HG03045 (cell line): Measurements from ENCODE around the gene PDIA6.
A peak's percentile ranks its signal among the peaks of the same experiment; 100 is the strongest.
"Not testable (repeated sequence)": the region's sequence is repeated elsewhere in the genome, so short reads cannot be mapped to it uniquely, and the experiment has no call there.

Source experiments
- ATAC-seq: cut with Tn5 transposase; IDR thresholded peaks from one replicate; pipeline ENCODE4 v1.9.1; 2021; ENCODE audit warnings: mild to moderate bottlenecking, moderate library complexity; ENCODE audit not compliant: unreplicated experiment

The PDIA6 gene

DNA sequence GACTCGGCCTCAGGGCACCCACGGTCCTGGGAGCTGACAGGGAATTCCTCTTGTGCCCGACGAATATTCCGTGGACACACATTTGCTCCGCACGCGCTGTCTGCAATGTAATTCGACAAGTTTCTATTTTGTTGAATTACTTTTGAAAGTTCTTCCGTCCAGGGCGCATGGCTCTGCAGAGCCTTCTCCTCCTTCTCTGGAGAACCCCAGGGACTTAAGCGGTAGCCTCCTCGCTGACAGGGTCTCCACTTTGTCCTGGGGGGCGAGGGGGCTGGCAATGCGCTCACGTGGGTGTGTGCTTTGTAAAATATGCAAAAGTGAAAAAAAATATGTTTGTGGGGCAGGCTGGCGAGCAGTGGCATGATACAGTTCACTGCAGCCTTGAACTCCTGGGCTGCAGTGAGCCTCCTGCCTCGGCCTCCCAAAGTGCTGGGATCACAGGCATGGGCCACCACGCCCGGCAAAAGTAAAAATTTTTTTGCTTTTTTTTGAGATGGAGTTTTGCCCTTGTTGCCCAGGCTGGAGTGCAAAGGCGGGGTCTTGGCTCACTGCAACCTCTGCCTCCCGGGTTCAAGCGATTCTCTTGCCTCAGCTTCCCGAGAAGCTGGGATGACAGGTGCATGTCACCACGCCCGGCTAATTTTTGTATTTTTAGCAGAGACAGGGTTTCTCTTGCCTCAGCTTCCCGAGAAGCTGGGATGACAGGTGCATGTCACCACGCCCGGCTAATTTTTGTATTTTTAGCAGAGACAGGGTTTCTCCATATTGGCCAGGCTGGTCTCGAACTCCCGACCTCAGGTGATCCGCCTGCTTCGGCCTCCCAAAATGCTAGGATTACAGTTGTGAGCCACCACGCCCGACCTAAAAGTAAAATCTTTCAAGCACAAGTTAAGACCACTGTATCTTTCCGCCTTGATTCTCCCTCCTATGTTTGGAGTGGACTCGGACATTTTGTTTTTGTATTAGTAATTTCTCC is 866 bp upstream of the PDIA6 start:
- ATAC-seq = not testable (repeated sequence)

GRCh38 chr2:10811517-10811916 is 1.1 kb downstream of the PDIA6 start:
- no peak for ATAC-seq

DNA sequence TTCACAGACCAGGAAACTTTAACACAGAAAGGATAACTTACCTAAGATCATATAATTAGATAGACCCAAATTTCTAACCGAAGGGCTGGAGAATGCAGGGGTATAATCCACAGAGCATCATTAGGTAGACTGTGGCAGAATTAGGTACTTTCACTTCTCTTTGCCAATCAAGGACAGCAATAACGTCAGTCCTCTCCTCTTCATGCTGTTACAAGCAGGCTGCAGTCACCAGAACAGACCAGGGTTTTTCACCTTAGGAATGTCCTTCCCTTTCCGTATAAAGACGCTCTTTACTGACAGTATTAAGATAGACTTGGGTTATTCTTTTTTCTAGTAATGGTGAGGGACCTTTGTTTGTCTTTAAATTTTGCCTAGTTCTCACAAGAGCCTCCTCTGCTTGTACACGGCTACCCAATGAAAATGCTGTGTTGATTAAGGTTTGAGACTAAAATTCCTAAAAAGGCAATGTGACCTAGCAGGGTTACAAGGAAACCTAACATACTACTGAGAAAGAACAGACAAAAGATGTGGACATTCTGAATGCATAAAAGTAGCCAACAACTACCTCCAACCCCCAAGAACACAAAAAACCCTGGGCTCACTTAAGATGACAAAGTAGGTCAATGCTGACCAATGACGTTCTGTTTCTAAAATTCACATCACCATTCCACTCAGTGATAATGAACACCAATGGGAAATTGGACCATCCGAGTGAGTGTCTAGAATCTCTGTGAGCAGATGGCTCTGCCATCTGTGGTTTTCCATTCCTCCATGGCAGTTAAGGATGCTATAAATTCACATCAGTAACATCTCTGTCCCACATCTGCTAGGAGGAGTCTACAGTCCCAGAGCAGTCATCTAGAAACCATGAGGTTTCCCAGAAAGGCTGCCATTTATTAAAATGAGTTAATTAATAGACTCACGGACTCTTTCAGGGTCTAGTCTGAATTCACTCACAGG is 2.1 kb downstream of the PDIA6 start:
- no peak for ATAC-seq

GRCh38 chr2:10806543-10806942 is 6.0 kb downstream of the PDIA6 start:
- no peak for ATAC-seq

DNA sequence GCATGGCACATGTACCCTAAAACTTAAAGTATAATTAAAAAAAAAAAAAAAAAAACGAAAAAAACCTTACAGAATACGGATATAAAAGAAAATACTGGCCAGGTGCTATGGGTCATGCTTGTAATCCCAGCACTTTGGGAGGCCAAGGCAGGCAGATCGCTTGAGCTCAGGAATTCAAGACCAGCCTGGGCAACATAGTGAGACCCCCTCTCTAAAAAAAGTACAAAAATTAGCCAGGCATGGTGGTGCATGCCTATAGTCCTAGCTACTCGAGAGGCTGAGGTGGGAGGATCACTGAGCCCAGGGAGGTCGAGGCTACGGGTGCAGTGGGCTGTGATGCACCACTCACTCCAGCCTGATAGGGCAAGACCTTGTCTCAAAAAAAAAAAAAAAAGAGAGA is 6.6 kb downstream of the PDIA6 start:
- ATAC-seq = not testable (repeated sequence)

DNA sequence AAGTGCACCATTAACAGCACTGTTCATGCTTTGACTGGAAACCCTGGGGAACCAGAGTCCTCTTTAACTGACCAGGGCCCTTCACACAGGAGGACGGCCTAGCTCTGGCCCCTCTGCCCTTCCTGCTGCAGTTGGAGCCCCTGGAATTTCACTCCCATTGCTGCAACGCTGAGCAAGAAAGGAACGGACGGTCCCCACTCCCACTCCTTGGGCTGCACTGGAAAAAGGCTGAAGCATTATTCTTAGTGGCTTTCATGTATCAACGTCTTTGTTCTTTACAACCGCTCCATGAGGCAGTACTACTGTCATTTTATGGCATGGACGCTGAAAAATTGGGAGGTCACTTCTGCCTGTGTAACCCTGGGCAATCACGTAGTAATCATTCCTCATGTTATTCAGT is 9.9 kb downstream of the PDIA6 start:
- no peak for ATAC-seq

DNA sequence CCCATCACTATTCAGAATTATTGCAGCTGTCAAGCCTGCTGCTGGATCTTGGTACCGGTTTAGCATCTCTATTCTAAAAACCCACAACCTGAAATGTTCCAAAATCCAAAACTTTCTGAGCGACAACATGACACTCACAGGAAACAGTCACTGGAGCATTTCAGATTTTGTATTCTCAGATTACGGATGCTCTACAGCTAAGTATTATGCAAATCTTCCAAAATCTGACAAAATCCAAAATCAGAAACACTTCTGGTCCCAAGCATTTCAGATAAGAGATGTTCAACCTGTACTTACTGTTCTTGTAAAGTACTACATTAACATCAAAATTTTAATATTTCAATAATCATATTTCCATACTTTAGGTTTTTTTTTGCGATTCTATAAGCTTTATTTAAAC is 12.4 kb downstream of the PDIA6 start:
- no peak for ATAC-seq

DNA sequence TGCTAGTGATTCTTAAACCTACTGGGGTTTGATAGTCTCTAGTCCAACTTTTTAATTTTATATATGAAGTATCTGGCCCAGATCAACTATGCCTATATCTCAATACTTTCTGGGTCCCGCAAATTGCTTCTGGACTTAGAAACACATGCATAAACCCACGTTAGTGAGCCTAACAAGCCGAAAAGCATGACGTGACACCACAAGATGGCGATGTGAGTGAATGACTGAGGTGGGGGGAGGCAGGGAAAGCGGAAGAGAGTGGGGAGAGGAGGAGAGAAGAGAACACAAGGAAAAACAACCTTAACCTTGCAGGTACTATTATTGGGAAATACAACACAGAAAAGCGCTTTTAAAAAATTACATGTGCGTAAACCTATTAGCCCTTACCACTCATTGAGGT is 13.8 kb downstream of the PDIA6 start:
- ATAC-seq = no peak

- no peak for ATAC-seq
Observed at GRCh38 chr2:10796703-10797102, 15.9 kb downstream of the PDIA6 start.

DNA sequence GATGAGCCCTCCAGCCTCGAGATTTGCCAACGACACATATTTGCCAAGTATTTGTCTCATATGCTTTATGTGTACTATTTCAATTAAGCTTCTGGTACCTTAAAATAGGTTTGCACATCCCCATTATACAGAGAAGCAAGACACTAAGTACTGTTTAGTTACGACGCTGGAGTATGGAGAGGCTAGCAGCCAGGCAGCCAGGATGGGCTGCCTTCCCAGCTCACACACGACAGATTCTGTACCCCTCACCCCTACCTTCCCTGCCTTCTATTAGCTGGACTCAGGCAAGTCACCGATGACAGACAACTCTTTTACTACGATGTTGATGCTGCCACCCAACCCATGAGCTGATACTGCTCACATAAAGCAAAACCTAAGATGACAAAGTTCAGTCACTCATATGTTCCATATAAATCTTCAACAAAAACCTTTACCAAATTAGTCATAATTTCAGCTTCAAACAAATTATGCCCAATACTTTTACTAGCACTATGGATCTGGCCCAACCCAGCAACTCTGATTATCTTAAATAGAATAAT is 17.0 kb downstream of the PDIA6 start:
- ATAC-seq = no peak

DNA sequence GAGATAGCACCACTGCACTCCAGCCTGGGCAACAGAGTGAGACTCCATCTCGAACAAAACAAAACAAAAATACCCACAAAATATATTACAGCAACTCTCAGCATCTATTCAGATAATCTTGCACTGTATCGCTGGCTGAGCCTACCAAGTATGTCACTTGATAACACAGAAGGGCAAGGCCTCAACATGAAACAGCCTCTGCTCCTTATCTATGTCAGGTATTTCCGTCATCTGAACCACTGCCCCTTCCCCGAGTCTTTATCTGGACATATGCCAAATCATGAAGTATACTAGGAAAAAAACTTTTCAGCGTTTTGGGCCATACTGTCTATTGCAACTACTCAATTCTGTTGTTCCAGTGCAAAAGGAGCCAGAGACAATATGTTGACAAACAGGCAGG is 17.7 kb downstream of the PDIA6 start:
- no peak for ATAC-seq

GRCh38 chr2:10793816-10794215 is 18.8 kb downstream of the PDIA6 start:
- ATAC-seq = no peak

GRCh38 chr2:10792660-10793400 is 19.8 kb downstream of the PDIA6 start:
- no peak for ATAC-seq

DNA sequence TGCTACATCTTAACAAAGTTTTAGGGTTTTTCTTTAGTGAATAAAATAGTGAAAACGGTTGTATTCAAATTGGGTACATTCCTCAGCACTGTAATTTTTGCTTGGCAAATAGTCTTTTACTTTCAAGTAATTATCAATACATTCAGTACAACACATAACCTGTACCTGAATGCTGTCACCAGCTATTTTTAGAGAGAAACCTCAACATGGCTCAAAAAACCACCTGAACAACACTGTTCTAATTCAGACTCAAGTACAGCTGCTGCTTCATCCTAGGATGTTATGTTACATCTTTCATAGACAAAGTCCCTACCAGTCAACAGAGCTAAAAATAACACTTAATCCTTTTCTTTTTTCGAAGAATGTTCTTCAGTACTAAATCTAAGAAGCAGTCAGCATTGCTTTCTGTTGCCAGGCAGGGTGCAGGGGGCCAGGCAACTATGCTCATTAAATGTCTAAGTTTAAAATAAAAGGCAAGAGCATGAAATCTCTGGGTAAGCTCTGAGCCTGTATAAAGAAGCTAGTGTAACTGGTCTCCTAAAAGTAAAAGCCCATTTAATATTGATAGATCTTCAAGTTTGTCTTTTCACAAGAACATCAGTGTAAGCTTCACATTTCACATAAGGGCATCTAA is 20.5 kb downstream of the PDIA6 start:
- peak; percentile 58 for ATAC-seq

GRCh38 chr2:10790228-10790973 is 22.2 kb downstream of the PDIA6 start:
- peak; percentile 80 for ATAC-seq

GRCh38 chr2:10788855-10789254 is 23.7 kb downstream of the PDIA6 start:
- ATAC-seq = no peak

GRCh38 chr2:10787176-10787968 is 25.2 kb downstream of the PDIA6 start:
- no peak for ATAC-seq

DNA sequence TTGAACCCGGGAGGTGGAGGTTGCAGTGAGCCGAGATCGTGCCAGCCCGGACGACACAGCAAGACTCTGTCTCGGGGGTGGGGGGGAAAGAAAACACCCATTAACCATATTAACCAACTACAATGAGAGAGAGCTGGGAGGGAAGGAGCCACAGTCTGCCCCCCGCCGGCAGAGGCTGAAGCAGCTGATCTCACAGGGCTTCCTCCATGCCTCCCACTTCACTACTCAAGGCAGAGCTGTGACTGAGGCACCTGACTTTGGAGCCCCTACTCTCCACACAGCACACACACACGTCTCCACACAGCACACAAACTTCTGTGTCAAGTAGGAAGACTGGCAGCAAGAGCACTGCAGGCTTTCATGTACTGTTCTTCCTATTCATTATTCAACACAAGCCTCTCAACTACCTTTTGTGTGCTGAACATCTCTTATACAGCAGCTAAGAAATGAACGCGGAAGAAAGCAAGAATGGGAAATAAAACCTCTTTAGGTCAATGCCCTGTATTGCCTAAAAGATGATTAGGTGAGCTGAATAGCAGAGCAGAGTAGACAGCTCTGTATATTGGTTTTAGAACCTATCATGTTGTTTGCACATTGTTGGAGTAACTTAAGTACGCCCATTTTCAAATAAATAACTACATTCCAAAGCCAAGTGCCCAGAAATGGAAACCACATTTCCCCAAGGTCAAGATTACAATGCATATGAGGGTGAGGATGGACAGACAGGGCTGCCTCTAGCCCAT is 26.2 kb downstream of the PDIA6 start:
- ATAC-seq = no peak
